MV-4-11 (cell line): ENCODE data around the gene FSCN2.
"Not testable (repeated sequence)": the region's sequence is repeated elsewhere in the genome, so short reads cannot be mapped to it uniquely, and the experiment has no call there.

ENCODE experiments used
- DNase-seq: peaks from one replicate; lab custom pipeline; 2025; lab: John Stamatoyannopoulos, UW

The FSCN2 gene

DNA sequence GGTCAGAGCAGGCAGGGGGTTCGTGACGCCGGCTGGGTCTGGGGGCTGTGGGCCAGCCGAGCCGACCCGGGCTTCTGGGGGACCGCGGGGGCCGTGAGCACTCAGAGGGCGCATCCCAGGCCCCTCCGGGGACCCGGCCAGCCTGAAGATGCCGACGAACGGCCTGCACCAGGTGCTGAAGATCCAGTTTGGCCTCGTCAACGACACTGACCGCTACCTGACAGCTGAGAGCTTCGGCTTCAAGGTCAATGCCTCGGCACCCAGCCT lies 140 bp downstream of the FSCN2 start:
- DNase-seq = no peak

GRCh38 chr17:81528651-81529436 lies 667 bp downstream of the FSCN2 start:
- DNase-seq = no peak

DNA sequence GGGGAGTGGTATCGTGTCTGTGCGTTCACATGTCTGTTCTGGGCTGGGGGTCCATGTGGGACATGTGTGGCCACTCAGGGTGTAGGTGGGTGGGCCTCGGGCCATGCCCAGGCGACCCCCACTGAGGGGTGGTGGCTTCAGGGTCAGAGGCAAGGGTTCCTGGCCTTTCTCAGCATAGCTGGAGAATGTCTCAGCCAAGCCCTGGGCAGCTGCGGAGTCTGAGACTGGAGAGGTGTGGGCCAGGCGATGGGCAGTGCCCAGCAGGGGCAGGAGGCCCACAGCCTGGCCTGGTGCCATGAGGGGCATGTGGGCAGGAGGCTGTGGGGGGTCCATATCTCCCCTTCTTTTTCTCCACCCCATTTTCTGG lies 1.2 kb downstream of the FSCN2 start:
- DNase-seq = no peak

DNA sequence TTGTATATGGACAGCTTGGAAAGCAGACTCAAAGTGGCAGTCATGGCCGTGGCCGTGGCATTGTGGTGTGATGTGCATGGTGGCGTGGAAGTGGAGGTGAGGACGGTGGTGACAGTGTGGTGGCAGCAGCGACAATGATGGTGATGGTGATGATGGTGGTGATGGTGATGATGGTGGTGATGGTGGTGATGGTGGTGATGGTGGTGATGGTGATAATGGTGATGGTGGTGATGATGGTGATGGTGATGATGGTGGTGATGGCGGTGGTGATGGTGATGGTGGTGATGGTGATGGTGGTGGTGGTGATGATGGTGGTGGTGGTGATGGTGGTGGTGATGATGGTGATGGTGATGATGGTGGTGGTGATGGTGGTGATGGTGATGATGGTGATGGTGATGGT lies 2.8 kb downstream of the FSCN2 start:
- DNase-seq = not testable (repeated sequence)

GRCh38 chr17:81531998-81532404 lies 3.8 kb downstream of the FSCN2 start:
- not testable (repeated sequence) for DNase-seq

- no peak for DNase-seq
Measured at GRCh38 chr17:81532490-81533287, 4.5 kb downstream of the FSCN2 start.

DNA sequence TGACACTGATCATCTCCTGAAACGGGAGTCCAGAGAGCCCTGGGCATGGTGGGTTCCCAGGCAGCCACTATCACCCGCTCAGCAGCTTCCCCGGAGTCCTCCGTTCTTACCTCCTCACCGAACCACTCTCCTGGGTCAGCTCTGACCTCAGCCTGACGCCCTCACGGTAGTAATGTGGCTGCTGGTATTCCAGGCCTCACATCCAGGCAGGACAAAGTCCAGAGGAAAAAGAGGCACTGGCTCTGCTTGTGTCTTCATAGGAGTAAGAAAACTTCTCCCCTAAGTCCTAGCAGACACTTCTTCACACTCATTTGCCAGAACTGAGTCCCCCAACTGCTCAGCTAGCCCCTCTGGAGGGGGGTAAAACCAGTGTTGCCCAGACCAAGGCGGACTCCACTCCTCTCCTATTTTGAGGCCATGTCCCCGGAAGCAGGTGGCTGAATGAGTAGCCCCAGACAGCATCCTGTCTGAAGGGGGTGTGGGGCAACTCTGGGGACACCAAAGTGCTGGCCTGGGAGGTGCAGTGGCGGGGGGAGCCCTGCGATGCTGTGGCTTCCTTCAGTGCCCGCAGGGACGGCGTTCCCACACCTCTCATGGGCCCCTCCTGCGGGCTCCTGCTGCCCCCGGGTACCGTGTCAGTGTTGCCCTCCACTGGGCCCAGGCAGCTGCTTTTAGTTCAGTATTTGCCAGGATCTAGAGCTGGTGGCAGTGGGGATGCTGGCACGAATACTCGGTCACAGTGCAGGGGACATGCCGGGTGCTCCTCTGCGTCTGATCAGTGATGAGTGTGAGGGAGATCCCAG lies 5.4 kb downstream of the FSCN2 start:
- DNase-seq = no peak

DNA sequence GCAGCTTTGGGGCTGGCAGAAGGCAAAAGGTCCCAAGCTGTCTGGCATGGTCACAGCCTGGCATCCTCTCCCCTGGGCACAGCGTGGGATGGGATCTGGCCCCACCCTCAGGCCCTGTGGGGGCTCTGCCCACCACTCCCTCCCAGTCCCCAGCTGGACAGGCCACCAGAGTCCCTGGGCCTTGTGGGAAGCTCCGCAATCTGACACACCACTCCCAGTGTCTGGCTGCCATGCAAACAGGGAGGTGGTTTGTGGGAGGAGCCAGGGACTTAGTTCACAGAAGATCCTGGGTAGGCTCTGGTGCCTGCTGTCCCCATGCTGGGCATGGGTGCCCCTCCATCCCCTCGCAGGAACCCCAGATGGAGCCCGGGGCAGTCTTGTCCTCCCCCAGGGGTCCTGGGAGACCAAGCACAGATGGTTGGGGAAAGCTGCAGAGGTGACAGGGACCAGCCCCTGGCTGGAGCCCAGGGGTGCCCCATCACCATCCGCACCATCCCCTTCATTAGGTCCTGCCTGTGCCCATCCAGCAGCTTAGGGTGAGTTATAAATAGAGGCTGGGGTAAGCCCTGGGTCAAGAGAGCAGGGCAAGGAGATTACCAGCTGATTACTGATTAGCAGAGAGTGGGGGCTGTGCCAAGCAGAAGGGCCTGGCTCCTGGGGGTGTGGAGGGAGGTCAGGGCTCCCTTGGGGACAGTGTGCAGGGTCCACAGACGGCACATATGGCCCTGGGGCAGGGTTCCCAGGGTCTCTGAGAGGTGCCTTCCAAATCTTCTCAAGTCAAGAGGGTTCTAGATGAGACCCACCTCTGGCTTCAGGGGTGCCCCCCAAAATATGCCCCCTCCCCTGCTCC lies 6.2 kb downstream of the FSCN2 start:
- DNase-seq = no peak

- DNase-seq = no peak
Measured at GRCh38 chr17:81535007-81535328, 6.8 kb downstream of the FSCN2 start.

DNA sequence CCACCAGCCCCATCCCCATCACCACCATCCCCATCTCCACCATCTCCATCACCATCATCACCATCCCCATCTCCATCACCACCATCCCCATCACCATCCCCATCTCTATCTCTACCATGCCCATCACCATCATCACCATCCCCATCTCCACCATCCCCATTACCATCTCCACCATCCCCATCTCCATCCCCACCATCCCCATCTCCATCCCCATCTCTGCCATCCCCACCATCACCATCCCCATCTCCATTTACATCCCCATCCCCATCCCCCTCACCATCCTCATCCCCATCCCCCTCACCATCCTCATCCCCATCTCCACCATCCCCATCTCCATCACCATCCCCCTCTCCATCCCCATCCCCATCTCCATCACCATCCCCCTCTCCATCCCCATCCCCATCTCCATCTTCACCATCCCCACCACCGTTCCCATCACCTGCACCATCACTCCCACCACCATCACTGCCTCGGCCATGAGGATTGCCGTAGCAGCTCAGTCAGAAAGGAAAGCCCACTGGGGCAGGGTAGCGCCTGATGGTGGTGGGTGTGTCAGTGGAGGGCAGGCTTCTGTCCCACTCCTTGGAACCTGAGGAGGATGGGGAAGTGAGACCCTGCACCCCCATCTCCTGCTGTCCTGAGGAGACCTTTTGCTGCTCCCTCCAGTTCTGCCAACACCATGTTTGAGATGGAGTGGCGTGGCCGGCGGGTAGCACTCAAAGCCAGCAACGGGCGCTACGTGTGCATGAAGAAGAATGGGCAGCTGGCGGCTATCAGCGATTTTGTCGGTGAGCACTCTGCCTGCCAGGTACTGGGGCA lies 7.5 kb downstream of the FSCN2 start:
- no peak for DNase-seq

DNA sequence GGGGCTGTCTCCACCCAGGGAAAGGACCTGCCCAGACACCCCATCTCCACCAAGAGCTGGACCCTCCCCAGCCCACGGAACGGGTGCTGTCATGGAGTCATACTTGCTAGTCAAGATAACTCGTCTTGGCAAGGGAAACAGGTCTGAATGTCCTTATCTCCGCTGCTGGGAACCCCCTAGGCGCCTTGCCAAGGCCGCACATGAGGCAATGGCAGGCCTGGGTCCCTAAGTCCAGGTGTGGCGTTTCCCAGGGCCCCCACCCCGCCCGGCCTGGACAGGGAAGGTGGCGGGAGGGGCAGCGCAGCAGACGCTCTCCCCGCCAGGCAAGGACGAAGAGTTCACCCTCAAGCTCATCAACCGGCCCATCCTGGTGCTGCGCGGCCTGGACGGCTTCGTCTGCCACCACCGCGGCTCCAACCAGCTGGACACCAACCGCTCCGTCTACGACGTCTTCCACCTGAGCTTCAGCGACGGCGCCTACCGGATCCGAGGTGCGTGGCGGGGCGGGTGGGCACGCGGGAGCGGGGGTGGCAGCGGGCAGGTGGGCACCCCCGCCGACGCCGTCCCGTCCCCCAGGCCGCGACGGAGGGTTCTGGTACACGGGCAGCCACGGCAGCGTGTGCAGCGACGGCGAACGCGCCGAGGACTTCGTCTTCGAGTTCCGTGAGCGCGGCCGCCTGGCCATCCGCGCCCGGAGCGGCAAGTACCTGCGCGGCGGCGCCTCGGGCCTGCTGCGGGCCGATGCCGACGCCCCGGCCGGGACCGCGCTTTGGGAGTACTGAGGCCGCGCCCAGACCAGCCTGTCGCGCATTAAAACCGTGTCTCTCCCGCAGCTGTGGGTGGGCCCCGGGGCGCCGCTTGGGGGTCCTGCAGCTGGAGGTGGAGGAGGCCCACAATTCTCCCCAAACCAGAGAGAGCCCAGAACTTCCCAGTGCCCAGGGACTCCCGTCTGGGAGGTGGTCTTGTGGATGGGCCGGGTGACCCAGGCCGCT lies 8.4 kb downstream of the FSCN2 start:
- DNase-seq = no peak

- no peak for DNase-seq
Measured at GRCh38 chr17:81537343-81537855, 9.2 kb downstream of the FSCN2 start.

DNA sequence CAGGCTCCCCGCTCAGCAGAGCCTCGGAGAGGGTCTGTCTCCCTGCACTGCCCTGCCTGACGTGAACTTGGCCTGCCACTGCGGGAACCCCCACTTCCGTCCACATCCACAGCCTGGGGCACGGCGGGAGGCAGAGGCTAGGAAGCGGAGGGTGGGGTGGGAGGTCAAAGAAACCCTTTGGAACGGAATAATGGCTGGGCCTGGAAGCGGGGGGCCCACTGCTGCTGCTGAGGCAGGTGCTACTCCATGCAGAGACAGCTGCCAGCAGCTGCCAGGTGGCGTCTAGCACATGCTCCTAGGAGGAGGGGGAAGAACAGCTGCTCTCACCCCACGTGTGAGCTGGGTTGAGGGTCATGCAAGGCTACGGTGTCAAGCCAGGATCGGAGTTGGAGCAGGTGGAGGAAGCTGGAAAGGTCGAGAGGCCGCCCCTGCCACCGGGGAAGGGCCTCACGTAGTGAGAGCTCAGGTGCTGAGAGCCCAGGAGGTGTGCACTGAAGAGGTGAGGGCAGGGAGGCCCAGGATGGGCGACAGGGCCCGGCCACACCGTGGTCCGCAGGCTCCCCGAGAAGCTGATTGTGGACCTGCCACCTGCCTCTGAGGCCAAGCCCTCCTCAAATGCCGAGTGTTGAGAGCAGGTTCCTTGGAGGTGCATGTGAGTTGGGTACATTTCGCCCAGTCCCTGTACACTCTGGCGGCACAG lies 9.8 kb downstream of the FSCN2 start:
- DNase-seq = no peak

DNA sequence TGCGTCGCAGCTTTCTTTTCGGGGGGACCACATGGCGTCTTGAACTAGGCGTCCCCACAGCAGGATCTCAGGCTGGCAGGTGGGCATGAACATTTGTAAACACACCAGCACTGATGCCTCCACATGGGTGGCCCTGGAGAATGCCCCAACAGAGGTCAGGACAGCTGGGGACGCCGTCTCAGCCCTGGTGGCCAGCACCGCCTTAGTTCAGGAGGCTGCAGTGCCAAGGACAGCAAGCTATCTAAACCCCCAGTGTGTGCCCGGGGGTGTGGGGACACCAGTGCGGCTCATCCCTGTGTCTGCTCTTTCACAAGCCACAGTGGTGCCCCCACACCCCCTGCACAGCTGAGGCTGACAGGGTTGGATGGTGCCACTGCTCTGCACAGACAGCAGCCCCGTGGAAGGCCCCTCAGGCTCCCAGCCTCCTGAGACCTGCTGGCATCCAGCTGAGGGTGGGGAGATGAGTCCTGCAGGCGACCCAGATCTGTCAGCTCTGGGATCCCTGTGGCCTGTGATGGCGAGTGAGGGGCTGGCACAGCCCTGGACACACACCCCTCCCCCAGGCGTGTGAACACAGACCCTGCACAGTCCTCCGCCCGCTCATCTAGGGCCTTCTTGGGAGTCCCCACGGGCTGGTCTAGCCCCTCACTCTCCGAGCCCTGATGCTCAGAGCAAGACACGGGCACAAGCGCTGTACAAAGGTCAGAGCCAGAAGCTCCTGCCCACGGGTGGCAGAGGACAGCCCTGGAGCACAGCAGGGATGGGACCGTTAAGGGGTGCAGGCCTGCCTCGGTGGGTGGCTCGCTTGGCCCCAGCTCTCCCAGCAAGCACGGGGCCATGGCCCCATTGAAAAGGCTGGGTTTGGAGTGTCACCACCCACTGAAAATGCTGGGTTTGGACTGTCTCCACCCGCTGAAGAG lies 10.7 kb downstream of the FSCN2 start:
- DNase-seq = no peak

- no peak for DNase-seq
Measured at GRCh38 chr17:81539571-81539900, 11.4 kb downstream of the FSCN2 start.

DNA sequence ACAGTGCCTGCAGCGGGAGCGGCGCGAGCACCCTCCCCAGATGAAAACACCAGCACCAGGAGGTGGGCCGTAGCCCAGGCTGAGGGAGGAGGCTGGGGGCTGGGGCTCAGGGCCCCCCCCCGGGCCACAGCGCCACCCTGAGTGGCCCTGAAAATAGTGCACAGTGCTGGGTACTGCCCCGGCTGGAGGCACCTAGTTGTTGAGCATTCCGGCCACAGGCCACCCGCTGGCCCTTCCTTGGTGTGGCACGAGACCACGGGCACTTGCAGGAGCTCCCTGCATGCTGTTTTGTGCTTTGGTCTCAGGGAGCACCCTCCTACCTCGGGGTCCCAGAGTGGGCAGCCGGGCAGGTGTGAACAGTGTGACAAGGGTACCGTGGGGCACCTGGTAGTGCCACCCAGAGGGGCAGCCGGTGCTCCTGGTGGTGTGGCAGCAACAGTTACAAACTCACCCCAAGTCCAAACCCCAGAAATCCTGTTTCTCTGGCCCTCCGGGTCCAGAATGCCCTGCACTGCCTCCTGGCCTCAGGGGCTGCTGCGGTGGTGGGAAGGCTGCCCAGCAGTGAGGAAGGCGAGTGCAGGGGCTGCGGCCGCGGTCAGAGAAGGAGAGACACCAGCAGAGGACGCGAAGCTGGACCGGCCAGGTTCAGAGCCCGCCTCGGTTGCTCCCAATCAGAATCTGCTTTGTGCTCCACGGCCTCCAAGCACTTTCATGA lies 11.9 kb downstream of the FSCN2 start:
- no peak for DNase-seq

DNA sequence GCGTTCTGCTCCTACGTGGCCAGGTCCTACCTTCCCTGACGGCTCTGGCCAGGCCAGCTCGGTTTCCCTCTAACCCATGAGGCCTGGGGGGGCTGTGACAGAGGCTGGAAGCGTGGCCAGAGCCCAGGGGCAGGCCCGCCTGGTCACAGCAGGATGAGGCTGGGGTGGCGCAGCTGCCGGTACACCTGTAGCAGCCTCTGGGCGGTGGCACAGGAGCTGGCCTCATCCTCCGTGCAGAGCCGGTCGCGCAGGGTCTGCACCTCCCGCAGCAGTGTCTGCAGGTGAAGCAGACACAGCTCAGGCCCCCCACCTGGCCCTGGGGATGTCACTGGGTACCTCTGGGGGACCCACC lies 12.5 kb downstream of the FSCN2 start:
- DNase-seq = no peak

- DNase-seq = no peak
Measured at GRCh38 chr17:81541123-81541522, 12.9 kb downstream of the FSCN2 start.
